GM12878 (cell line): ENCODE measurements around the gene PDSS2. TPM values are rescaled to one million over a fixed set of nuclear protein-coding genes. Genes with fewer than 3 reads are reported as not detected.

Experiments used
- ATAC-seq: fragments of 200-7000 bp; cut with Tn5 transposase; 3 replicates; pipeline ENCODE4 v1.9.1; 2020; ENCODE audit warnings: mild to moderate bottlenecking, moderate library complexity
- BruUV-seq: library from RNA; stranded (reverse); fragments of 400-500 nt; replicated peaks from 2 replicates; lab custom pipeline; 2021; lab: Mats Ljungman, UMichigan
- CTCF ChIA-PET: fragments of 300-600 bp; sonication (Branson Sonifier 250); formaldehyde crosslinking; extraction: SDS; loops from one replicate; lab custom pipeline; 2021; ENCODE audit warnings: inconsistent platforms; lab: Yijun Ruan, JAX
- POLR2A ChIA-PET: fragments of 350-600 bp; formaldehyde crosslinking; extraction: SDS; loops from one replicate; lab custom pipeline; 2021; ENCODE audit warnings: inconsistent platforms; lab: Charles Lee
- RAD21 ChIA-PET: fragments of 300-600 bp; sonication (Branson Sonifier 250); formaldehyde crosslinking; loops from one replicate; lab custom pipeline; 2023; ENCODE audit warnings: antibody characterized with exemption; ENCODE audit not compliant: unreplicated experiment; lab: Charles Lee
- SMC1A ChIA-PET: fragments of 300-600 bp; sonication (Branson Sonifier 250); formaldehyde crosslinking; loops from one replicate; lab custom pipeline; 2023; ENCODE audit not compliant: unreplicated experiment, uncharacterized antibody; lab: Charles Lee
- DNase-seq: peaks from one replicate; pipeline ENCODE4 v3.0.0-alpha.2; 2011; ENCODE audit warnings: low read depth, low spot score
- FAIRE-seq: peaks from 3 replicates; lab custom pipeline; 2011; peaks lifted over from hg19 to GRCh38; lab: Jason Lieb, UNC
- H2AFZ ChIP-seq: 2 replicates; pipeline ENCODE4 v1.6.0; 2011; ENCODE audit warnings: low read depth, low read length, control low read depth; ENCODE audit not compliant: control insufficient read depth
- H3K27ac ChIP-seq: 2 replicates; pipeline ENCODE4 v1.5.1; 2011; ENCODE audit warnings: control low read depth; ENCODE audit not compliant: control insufficient read depth, insufficient read depth
- H3K27me3 ChIP-seq, 2 experiments: replicated peaks in 1 of 2; 2 replicates each; pipeline versions ENCODE4 v1.6.0 to v1.6.1; 2011; ENCODE audit warnings: low read length in 1 of 2; ENCODE audit not compliant: control insufficient read depth in 2 of 2, insufficient read depth in 2 of 2
- H3K36me3 ChIP-seq, 2 experiments: 2 replicates each; pipeline ENCODE4 v1.5.1; 2011; ENCODE audit warnings: low read length in 1 of 2; ENCODE audit not compliant: control insufficient read depth in 2 of 2, insufficient read depth in 2 of 2
- H3K4me1 ChIP-seq: 2 replicates; pipeline ENCODE4 v1.6.1; 2011; ENCODE audit warnings: mild to moderate bottlenecking, low read length, moderate library complexity, mixed read lengths; ENCODE audit not compliant: control insufficient read depth, insufficient read depth
- H3K4me2 ChIP-seq: 2 replicates; pipeline ENCODE4 v1.6.0; 2011; ENCODE audit warnings: control low read depth; ENCODE audit not compliant: control insufficient read depth, insufficient read depth
- H3K4me3 ChIP-seq: fragments of 200-600 bp; sonication (generic); 2 replicates; pipeline ENCODE4 v1.5.1; 2016
- H3K79me2 ChIP-seq: 2 replicates; pipeline ENCODE4 v1.6.0; 2011; ENCODE audit warnings: low read length; ENCODE audit not compliant: control insufficient read depth, insufficient read depth
- H3K9ac ChIP-seq: 2 replicates; pipeline ENCODE4 v1.8.0; 2011; ENCODE audit warnings: low read length, control low read depth, mixed read lengths; ENCODE audit not compliant: control insufficient read depth, insufficient read depth
- H3K9me3 ChIP-seq: replicated peaks from 3 replicates; pipeline ENCODE4 v1.5.1; 2011; ENCODE audit warnings: mild to moderate bottlenecking, low read length; ENCODE audit not compliant: control insufficient read depth, insufficient read depth
- H4K20me1 ChIP-seq: 2 replicates; pipeline ENCODE4 v1.6.0; 2011; ENCODE audit not compliant: control insufficient read depth, insufficient read depth
- ATF2 ChIP-seq: IDR thresholded peaks from 2 replicates; pipeline ENCODE4 v1.6.1; 2012; ENCODE audit warnings: low read length, inconsistent platforms
- E2F4 ChIP-seq: IDR thresholded peaks from 2 replicates; pipeline ENCODE4 v1.6.1; 2012; ENCODE audit warnings: low read depth, low read length, improper control_type of control experiment
- EED ChIP-seq: sonication (generic); IDR thresholded peaks from 2 replicates; pipeline ENCODE4 v1.6.1; 2016; ENCODE audit warnings: antibody characterized with exemption, low read depth
- GATAD2B ChIP-seq: fragments of 450-650 bp; conservative IDR thresholded peaks from 2 replicates; pipeline ENCODE4 v1.6.1; 2017; ENCODE audit warnings: low read depth, mild to moderate bottlenecking, moderate library complexity
- JUNB ChIP-seq: IDR thresholded peaks from 2 replicates; pipeline ENCODE4 v1.6.1; 2016; ENCODE audit warnings: antibody characterized with exemption, mild to moderate bottlenecking
- MAX ChIP-seq: IDR thresholded peaks from 2 replicates; pipeline ENCODE4 v1.6.1; 2012; ENCODE audit warnings: low read depth, low read length, improper control_type of control experiment
- MEF2B ChIP-seq: fragments of 450-650 bp; IDR thresholded peaks from 2 replicates; pipeline ENCODE4 v1.6.1; 2018; ENCODE audit warnings: mild to moderate bottlenecking, moderate library complexity; ENCODE audit not compliant: partially characterized antibody, poor library complexity, severe bottlenecking
- MYC ChIP-seq: IDR thresholded peaks from 2 replicates; pipeline ENCODE4 v1.6.1; 2011; ENCODE audit warnings: mild to moderate bottlenecking, low read length, moderate library complexity, inconsistent platforms; ENCODE audit not compliant: insufficient read depth, insufficient replicate concordance, insufficient read length, severe bottlenecking
- NR2F1 ChIP-seq: fragments of 450-650 bp; conservative IDR thresholded peaks from 2 replicates; pipeline ENCODE4 v1.6.1; 2017; ENCODE audit warnings: mild to moderate bottlenecking
- PAX8 ChIP-seq: fragments of 450-650 bp; IDR thresholded peaks from 2 replicates; pipeline ENCODE4 v1.6.1; 2017; ENCODE audit warnings: mild to moderate bottlenecking, moderate library complexity
- ZBTB40 ChIP-seq: fragments of 450-650 bp; IDR thresholded peaks from 2 replicates; pipeline ENCODE4 v1.6.1; 2016; ENCODE audit warnings: mild to moderate bottlenecking, moderate library complexity, borderline replicate concordance
- ZNF622 ChIP-seq: fragments of 450-650 bp; IDR thresholded peaks from 2 replicates; pipeline ENCODE4 v1.6.1; 2017; ENCODE audit warnings: mild to moderate bottlenecking, inconsistent platforms
- ZZZ3 ChIP-seq: IDR thresholded peaks from 2 replicates; pipeline ENCODE4 v1.6.1; 2011; ENCODE audit warnings: low read depth; ENCODE audit not compliant: control insufficient read depth, insufficient read length
- WGBS: methylation state at CpG from one replicate; pipeline ENCODE4 v1.1.6; 2016; ENCODE audit warnings: low lambda C conversion rate; ENCODE audit not compliant: insufficient replicate concordance, insufficient coverage; ENCODE audit errors: missing lambda C conversion rate; 5-methylcytosine and 5-hydroxymethylcytosine counted together
- in situ Hi-C: fragments of 300-500 bp; cut with MboI; formaldehyde crosslinking; loops from 9 replicates; pipeline ENCODE4 v1.14.3; 2018; ENCODE audit warnings: mixed read lengths
- intact Hi-C: fragments of 100-400 bp; cut with micrococcal nuclease; formaldehyde crosslinking; loops from one replicate; pipeline ENCODE4 v1.14.2; 2022; ENCODE audit not compliant: unreplicated experiment
- polyA plus RNA-seq, 11 experiments: library from polyadenylated mRNA; depleted of rRNA in 4 of 11; unstranded in 6 of 11; stranded (reverse) in 5 of 11; fragments of >200 nt; fragmentation: Nextera tagmentation in 4 of 11; fragmentation: Illumina TruSeq in 1 of 11; extraction: Ambion mirVana in 4 of 11; extraction: Trizol in 1 of 11; gene quantifications; 1 replicate in 1 of 11; 2 replicates in 10 of 11; pipeline versions ENCODE4 v1.2.1 to v1.2.3, GENCODE V29; 2011 to 2016; ENCODE audit warnings: inconsistent platforms in 2 of 11, missing spikeins in 2 of 11, low read depth in 1 of 11
- total RNA-seq, 4 experiments: library from RNA; depleted of rRNA in 3 of 4; stranded (reverse); fragments of >200 nt in 3 of 4; fragmentation: Illumina TruSeq in 1 of 4; extraction: Trizol in 1 of 4; gene quantifications; 2 replicates each; pipeline versions ENCODE4 v1.2.1 to v1.2.3, GENCODE V29; 2013 to 2021

PDSS2 gene
- total and polyA plus RNA-seq, 10 of the 15 experiments (the other 5 are each of a cell fraction or from before 2014, with no cell fraction given), result 7.7 to 15.5 (median 9.6) TPM

- POLR2A ChIA-PET, result no interaction called here
- SMC1A ChIA-PET, result no interaction called here
- no peak for DNase-seq
- CTCF ChIA-PET, result interaction anchor here (0.5 kb wide), 1 partner anchor 557 kb away, joined by 3 read pairs; no protein-coding TSS in a partner anchor
- RAD21 ChIA-PET, result no interaction called here
- Histone ChIP-seq H3K36me3 (no peaks in the 10 kb centered on the region), H3K4me2 (no peak overlapping the region), H3K4me1 (no peaks in the 10 kb centered on the region), H3K79me2 (no peaks in the 10 kb centered on the region), H2AFZ (no peak overlapping the region), H4K20me1 (no peaks in the 10 kb centered on the region), H3K27ac (no peak overlapping the region)
- no peak for ATAC-seq
- BruUV-seq, result no TSS peak
- no peak for FAIRE-seq
- in situ Hi-C loops, result no loop called here
- no peak for TF ChIP-seq ZBTB40
- no peak for TF ChIP-seq MYC
- TF ChIP-seq MEF2B, result no peak
- TF ChIP-seq E2F4, result no peak
- no peak for TF ChIP-seq ZNF622
- no peak for TF ChIP-seq PAX8
- no peak for TF ChIP-seq GATAD2B
- no peak for TF ChIP-seq EED
- no peak for TF ChIP-seq ZZZ3
- TF ChIP-seq ATF2, result no peak
- no peak for TF ChIP-seq MAX
- no peak for TF ChIP-seq NR2F1
- TF ChIP-seq JUNB, result no peak
- TF ChIP-seq, all 136 proteins: peak for 0
- 98% methylated on average over 5 of the region's 5 CpGs for WGBS
- Histone ChIP-seq H3K27me3 (no peaks in the 10 kb centered on the region), H3K9me3 (no peaks in the 10 kb centered on the region; the same call in 2 of the 3 replicates), H3K4me3 (no peak overlapping the region), H3K9ac (no peak overlapping the region)
- intact Hi-C loops, result no loop called here
Observed at GRCh38 chr6:107237992-107238660, 221.2 kb downstream of the PDSS2 start.
